CD4-positive, alpha-beta T cell treated with Interleukin-6 for 4 hours (primary cell): ENCODE data around the gene U2SURP.
A peak's percentile ranks its signal among the peaks of the same experiment; 100 is the strongest.
"Not testable (repeated sequence)": the region's sequence is repeated elsewhere in the genome, so short reads cannot be mapped to it uniquely, and the experiment has no call there.

Experiments
- DNase-seq: peaks from one replicate; pipeline ENCODE4 v3.0.0-alpha.2; 2020; ENCODE audit warnings: mixed read lengths

The U2SURP gene

GRCh38 chr3:142976621-142977398 is 24.6 kb upstream of the U2SURP start:
- DNase-seq = no peak

- no peak for DNase-seq
Measured at GRCh38 chr3:142977399-142977728, 24.0 kb upstream of the U2SURP start.

GRCh38 chr3:142981108-142981507 is 20.3 kb upstream of the U2SURP start:
- no peak for DNase-seq

- DNase-seq = no peak
Measured at GRCh38 chr3:142982038-142982773, 19.2 kb upstream of the U2SURP start.

GRCh38 chr3:142983318-142983717 is 18.1 kb upstream of the U2SURP start:
- no peak for DNase-seq

GRCh38 chr3:142984255-142984654 is 17.1 kb upstream of the U2SURP start:
- no peak for DNase-seq

- DNase-seq = no peak
Measured at GRCh38 chr3:142987080-142987700, 14.2 kb upstream of the U2SURP start.

- no peak for DNase-seq
Measured at GRCh38 chr3:142987707-142988106, 13.7 kb upstream of the U2SURP start.

- not testable (repeated sequence) for DNase-seq
Measured at GRCh38 chr3:142988221-142988620, 13.1 kb upstream of the U2SURP start.

- not testable (repeated sequence) for DNase-seq
Measured at GRCh38 chr3:142988826-142989225, 12.5 kb upstream of the U2SURP start.

GRCh38 chr3:142990721-142991120 is 10.6 kb upstream of the U2SURP start:
- no peak for DNase-seq

- no peak for DNase-seq
Measured at GRCh38 chr3:142992323-142992722, 9.0 kb upstream of the U2SURP start.

GRCh38 chr3:142993958-142994442 is 7.4 kb upstream of the U2SURP start:
- peak; percentile 70 for DNase-seq

- no peak for DNase-seq
Measured at GRCh38 chr3:142997330-142997729, 4.0 kb upstream of the U2SURP start.

GRCh38 chr3:142998439-142998838 is 2.9 kb upstream of the U2SURP start:
- no peak for DNase-seq

GRCh38 chr3:142999881-143000280 is 1.5 kb upstream of the U2SURP start:
- no peak for DNase-seq

GRCh38 chr3:143000528-143000927 is 842 bp upstream of the U2SURP start:
- DNase-seq = no peak

GRCh38 chr3:143001034-143001368 is 369 bp upstream of the U2SURP start:
- no peak for DNase-seq

GRCh38 chr3:143002083-143002712 is 828 bp downstream of the U2SURP start:
- DNase-seq = no peak

GRCh38 chr3:143002727-143003126 is 1.4 kb downstream of the U2SURP start:
- DNase-seq = no peak

- no peak for DNase-seq
Measured at GRCh38 chr3:143004823-143005222, 3.5 kb downstream of the U2SURP start.

GRCh38 chr3:143010024-143010423 is 8.7 kb downstream of the U2SURP start:
- DNase-seq = no peak

GRCh38 chr3:143011705-143012104 is 10.3 kb downstream of the U2SURP start:
- no peak for DNase-seq
